GM19395 (cell line): ENCODE data around the gene WLS.

Experiments used
- ATAC-seq: cut with Tn5 transposase; IDR thresholded peaks from one replicate; pipeline ENCODE4 v1.9.1; 2021; ENCODE audit warnings: mild to moderate bottlenecking, moderate library complexity; ENCODE audit not compliant: unreplicated experiment

Gene WLS

DNA sequence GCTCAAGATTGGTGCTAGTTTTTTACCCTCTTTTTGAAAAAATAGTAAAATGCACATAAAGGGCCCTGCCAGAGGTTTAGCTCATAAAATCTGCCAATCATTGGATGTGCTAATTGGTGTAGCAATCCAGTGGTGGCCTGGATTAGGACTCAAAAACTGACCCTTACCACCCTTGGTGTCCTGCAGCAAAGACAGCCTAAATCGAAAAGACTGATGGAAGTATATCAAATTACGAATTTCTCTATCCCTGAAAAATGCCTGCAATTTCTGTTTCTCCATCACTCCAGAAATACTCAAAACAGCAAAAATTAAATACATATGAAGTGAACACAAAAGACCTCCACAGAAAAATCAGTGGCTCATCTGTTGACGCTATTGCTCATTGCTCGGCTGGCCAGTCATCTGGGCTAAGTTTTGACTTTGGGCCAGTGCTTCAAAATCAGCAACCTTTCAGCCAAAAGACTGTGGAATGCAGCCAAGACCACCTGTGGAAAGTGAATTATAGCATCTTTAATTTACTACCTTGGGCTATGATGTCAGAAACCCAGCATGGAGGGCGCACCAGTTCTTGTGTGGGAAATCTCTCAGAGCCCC is 30.0 kb downstream of the WLS start:
- no peak for ATAC-seq

DNA sequence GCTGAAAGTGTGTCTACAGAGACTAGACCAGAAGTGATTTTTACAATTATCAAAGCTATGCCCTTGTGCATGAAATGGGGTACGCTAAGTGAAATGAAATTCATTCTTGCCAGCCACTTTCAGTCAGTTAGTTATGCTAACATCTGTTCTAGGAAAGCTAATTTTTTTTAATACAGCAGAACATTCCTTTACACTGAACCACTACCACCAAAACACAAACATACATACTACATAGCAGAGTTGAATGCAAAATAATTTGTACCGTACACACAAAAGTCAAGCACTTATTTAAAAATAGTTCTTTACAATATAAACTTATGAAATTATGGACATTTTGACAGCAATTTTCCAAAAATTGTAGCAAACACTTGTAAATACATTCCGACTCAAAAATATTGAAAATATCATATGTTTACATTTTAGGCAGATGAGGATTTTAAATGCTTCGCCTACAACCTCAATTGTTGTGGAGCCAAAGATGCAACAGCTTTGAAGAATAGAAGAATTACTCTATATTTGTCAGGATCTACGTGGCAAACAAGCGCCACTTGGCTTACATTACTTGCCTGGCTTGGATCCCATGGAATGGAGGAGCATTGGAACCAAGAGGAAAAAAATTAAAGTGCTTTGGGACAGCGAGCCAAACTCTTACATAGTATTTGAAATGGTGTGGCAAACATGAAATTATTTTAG is 30.6 kb downstream of the WLS start:
- ATAC-seq = no peak

DNA sequence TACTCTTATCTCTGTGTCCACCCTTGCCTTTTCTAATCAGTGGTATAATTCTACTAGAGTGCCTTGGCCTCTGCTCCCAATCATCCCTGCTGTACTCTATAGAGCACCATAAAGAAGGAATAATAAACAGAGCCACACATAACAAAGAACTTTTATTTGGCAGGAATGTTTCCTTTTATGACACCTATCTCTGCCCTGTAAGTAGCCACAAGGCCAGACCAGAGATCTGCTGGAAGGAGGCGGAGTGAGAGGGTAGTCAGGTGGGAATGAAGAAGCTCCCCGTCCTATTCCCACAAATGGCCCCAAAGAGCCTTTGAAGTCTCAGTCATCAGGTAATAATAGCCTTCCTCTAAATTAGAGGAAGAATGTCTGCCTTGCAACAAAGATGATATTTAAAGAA is 32.7 kb downstream of the WLS start:
- no peak for ATAC-seq

DNA sequence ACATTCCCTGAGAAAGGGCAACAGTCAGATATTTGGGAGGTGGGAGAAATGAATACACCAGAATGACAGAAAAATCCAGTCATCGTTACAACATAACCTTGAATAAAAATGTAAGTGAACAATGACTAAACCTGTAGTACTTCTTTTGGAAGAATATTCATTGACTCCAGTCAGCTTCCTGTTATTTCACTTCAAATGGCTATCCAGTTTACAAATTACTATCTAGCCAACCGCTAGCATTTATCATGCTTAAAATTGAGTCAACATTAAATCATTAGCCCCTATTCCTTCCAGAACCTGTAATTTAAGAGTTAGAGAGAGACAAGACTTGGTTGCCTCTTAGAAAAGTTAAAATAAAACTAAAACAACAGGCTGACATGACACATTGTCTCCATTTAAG is 33.6 kb downstream of the WLS start:
- ATAC-seq = no peak

DNA sequence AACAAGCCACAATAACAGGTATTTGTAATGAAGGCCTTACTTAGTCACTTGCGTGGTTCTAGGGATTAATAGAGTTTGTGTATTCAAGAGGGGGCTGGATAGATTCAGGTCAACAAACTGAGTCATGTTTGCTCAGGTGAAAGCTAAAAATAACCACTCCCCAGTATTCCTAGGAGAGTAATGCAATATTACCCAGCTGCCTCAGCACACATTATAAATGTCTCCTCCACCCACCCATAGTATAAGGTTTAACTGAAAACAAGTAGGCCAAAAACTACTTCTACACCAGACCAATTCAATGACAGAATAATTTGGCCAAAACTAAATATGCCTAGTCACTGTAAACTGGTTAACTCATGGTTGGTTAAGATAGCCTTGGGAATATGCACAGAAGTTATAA is 34.4 kb downstream of the WLS start:
- ATAC-seq = no peak

DNA sequence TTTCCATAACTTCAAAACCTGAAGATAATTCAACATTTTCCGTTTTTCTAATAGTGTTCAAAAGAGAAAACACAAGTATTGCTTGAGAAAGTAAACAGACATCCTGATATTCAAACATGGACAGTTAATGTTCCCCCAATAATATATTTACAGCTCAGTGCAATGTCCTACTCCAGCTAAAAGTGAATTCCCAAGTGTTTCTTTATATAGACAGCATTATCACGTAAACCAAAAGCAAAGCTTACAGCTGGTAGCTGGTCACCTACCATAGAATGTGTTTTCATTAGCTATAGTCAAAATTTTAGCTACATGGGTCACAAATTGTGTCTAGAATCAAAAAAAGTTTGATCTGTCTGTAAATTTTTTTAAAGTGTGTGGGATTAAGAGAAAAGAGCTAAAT is 34.9 kb downstream of the WLS start:
- ATAC-seq = no peak

DNA sequence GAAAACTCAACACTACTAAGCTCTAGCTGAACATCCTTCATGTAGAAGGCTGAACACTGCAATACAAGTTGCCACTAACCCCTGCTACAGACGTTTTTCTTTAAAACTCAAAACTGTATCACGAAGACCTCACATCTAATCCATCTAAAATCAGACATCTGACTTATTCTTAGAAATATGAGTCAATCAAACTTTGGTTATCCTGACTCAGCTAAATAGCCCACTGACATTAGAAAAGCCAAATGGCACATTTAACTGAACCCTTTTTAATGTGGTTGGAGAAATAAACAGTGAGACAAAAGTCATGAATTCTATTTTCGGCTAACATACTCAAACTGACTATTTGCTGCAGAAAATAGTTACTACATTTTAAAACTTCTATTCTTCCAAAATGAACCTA is 35.6 kb downstream of the WLS start:
- ATAC-seq = no peak

DNA sequence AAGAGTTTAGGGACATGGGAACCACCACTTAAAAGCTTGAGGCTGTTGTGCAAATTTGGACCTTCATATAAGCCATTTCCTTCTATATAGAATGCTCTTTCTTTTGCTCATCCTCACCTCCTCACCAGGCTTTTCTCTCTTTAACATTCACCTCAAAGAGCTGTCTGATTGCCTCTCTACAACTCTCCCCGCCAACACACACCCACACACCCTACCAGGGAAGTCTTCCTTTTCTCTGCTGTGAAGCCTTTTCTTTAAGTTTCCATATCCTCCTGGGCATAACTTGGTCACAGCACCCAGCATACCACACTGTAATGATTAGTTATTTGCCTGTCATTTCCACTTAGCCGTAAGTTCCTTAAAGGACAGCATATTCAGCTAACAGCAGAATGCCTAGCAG is 40.6 kb downstream of the WLS start:
- no peak for ATAC-seq

DNA sequence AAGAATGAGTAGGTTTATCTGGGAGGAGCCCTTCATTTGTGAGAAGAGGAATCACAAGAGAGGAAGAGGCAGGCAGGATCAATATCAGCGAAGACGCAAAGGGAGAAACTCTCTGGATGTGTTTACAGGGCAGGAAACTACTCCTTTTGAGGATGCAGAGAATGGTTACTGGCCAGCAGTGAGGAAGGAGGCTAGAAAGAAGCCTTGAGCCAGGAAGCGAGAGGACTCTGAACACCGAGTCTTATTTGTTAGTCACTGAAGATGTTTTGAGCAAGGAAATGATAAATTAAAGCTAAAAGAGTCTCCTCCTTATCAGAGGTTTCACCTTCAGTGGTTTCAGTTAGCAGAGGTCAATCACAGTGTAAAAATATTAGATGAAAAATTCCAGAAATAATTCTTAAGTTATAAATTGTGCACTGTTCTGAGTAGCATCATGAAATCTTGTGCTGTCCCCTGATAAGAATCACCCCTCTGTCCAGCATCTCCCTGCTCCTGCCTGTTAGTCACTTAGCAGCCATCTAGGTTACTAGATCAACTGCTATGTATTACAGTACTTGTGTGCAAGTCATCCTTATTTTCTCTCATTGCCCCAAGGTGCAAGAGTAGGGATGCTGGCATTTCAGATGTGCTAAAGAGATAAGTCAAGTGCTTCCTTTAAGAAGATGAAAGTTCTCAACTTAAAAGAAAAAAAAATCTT is 43.5 kb downstream of the WLS start:
- ATAC-seq = no peak

DNA sequence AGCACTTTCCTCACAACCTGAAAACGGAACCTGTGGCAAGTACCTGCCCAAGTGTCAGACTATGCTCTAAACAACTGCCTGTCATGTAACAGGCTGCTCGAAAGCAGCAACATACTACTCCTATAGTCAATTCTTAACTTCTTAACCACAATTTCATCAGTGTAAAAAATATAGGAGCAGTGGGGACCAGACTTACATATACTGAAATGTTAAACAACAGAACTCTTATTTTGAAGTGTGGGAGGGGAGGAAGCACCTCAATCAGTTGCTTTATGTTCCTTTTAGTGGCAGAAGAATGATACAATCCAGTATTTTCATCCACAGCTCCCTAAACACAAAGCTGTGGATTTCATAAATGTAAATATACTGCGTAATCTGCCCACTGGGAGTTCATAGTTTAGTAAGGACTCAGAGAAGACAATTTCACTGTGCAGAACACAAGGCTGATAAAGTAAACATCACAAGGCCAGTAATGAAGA is 44.2 kb downstream of the WLS start:
- peak; percentile 53 for ATAC-seq

DNA sequence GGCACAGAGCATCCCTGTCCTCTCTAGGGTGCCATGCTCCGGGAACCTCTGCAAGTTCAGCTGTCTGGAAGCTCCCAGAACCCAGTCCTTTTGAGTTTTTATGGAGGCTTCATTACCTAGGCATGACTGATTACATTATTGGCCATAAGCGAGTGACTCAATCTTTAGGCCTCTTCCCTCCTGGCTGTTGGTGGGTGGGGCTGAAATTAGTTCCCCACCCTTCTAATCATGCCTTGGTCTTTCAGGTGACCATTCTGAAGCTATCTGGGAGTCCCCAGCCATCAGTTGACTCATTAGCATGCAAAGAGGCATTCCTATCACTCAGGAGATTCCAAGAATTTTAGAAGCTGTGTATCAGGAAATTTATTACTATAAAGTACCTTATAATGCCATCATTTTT is 46.6 kb downstream of the WLS start:
- no peak for ATAC-seq

DNA sequence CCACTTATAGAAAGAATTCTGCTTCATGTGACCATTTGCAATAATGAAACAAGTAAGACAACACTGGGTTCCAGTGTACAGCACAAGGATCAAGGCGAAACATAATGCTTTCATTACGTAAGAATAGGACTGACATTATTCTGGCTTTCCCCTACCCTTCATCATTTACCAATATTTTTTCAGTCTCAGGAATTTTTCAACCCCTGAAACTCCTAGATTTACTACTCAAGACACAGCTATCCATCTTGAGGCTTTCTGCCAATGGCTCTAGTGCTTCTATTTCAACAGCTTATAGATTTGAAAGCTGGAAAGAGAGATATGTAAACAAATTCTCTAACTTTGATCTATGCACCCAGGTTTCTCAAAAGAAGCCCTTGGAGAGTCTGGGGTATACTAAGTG is 48.4 kb downstream of the WLS start:
- ATAC-seq = no peak

DNA sequence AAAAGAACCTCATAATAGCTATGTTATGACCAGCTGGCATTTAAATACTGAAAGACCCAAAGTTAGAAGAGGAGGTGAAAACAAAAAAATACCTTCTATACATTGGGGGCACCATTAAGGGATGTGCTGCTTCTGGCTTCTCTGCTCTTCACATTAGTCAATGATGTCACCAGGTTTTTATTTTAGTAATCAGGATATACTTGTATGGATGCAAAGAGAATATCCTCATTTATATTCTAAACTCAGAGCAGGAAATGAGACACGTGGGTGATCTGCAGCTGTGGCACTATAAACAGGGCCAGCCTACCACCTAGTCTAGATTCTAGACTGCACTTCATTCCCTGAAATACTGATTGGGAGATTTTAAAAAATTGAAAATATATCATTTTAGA is 51.2 kb downstream of the WLS start:
- no peak for ATAC-seq

DNA sequence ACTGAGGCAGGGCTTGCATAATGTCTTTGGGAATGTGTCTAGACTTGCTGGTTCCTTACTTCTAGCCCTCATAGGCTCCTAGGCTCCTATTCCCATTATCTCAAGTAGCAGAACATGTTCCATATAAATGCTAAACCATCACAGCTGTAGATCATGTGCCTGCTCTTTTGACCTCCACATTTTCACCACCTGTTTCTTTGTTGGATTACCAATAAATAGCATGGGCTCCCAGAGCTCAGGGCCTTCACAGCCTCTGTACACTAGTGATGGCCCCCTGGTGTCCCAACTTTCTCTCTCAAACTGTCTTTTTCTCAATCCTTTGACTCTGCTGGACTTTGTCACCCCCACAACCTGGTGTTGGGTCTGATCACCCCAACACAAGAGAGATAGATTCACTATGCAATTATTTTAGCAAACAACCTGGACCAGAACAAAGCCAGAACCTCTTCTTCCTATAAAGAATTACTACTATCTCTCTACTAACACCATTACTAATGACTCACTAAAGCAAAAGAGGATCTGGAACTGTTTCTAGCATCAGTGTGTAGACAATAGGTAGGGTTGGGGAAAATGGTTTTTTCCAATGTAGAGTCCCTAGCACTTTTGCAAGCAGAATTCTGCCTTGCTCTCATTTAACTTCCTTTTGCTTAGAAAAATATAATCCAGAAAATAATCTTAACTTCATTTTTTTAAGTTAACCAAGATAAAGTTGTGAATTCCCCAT is 51.7 kb downstream of the WLS start:
- no peak for ATAC-seq

DNA sequence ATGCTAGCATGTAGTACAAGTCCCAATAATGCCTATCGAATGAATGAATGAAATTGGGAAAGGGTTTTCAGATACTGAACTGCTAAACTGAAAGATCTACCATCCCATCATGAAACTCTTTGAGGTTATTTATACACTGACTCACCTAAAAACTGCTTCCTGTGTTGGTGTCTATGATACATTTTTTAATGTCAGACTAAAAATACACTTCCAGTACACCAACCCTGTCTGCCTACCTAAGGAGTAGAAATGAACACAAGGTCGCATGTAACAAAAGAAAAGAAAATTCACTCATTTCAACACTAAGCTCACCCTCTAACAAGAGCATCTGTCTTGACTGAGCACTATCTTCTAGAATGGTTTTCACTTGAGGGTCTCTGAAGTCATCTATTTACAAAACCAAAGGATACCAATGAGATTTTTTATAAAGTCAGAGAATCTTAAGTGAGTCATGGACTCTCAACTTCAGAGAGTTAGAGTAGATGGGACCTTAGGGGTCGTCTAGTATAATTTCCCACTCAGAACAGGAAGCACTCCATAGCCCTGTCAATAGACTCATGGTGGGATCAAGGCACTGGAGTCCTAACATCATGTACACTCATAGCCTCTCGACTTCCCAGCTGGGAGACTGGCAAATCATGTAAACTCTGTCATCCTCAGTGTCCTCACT is 53.4 kb downstream of the WLS start:
- ATAC-seq = peak; percentile 59

DNA sequence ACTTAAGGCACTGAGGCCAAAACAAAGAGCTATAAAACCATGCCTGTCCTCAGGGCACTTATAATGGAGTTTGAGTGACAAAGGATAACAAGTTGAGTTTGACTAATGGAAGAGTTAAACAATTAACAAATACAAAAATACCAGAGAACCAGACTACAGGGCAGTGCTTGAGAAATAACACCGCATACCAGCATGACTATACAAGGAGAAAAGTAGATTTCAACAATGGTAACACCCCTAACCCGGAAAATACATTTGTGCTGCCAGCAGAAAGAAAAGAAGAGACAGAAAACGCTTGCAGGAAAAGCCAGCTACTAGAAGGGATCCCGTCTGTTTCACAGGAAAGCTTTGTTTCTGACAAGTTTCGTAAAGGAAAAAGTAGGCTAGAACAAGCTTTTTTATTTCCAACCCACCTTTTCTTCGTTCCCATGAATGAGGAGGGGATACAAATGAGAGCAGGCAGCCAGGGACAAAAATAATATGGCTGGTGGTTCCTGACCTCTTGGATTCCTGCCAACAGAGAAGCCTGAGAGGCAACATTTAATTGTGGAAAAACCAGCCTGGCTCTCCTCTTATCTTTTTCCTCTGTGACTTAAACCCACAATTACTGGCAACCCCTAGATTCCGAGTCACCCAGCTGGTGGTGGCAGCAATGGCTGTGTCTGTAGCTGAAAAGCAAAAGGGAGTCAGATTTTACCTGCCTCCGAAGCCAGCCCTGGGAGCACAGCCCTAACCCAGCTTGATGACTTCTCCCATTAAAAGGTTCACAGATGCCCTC is 56.5 kb downstream of the WLS start:
- ATAC-seq = no peak

DNA sequence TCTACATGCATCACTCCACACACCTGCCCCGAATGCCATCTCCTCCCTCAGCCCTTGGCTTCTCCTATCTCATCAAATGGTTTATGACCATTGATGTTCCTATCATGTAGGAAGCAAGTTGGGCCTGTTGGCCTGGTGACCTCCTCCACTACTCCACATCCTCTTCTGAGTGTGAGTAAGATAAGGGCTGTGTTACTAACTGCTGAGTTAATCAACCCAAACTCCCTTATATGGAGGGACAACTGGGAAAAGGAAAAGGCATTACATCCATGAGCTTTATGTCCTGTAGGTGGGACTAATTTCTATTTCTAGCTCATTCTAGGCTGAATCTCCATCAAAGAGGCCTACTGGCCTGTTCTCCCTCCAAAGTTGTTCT is 57.6 kb downstream of the WLS start:
- no peak for ATAC-seq

DNA sequence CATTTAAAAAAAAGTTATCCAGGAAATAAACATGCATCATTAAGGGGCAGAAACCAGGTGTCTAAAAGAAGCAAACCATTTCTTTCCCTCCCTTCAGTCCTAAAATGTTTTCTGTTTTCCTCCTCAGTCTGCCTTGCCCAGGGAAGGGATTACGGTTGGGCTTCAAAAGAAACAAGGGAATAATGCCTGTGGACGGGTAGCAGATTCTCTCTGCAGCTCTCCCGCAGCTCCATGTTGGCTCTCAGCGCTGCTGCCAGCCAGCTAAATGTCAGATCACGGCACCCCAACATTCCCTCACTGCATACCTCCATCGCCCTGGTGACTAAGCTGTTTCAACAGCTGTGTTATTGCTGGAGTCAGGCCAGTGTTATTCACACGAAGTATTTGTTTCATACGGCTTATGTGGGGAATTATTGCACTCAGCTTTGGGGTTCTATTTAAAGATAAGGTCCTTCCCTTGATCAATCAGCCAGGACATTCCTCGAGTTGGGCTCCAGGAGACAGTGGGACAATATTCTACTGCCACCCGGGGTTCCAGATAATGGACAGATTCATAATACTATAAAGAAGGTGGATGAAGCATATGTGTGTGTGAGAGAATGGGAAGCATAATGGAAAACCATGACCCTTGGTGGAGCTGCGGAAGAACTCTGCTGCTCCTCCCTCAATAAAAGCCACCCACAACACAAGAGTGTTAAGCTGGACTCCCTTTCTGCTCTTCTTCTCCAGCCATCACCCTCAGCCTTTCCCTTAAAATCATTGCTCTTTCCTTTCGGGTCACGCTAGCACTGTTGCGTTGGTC is 58.2 kb downstream of the WLS start:
- no peak for ATAC-seq

DNA sequence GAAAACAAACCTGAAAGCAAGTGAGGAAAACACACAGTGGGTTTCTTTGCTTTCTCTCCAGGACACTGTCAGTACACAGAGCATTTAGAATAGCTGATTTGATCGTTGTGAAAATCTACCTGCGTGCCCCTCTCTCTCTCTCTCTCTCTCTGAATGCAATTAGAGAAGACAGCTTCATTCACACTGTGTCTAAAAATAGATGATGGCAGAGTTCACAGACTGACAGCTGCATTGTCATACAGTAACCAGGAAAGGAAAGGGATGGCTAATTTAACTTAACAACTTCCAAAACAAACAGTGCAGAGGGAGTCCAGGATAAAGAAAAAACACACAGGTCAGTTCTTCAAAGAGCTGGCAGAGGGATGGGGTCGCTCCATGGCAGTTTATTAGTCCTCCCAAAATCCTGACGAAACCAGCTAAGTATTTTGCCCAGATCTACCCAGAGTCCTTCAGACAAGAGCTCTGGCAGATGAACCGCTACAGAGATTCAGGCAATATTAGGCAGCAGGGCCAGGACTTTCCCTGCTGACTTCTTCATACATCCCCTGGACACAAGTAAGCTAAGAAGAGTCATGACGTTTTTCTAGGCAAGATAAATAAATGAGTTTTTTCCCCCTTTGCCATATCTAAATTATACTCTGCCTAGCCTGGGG is 58.9 kb downstream of the WLS start:
- ATAC-seq = no peak
